GM06990 (cell line): ENCODE measurements around the gene TFDP2.

Experiments used
- DNase-seq: peaks from one replicate; pipeline ENCODE4 v3.0.0-alpha.2; 2011; ENCODE audit not compliant: insufficient read length; ENCODE audit errors: extremely low read depth
- H3K27me3 ChIP-seq: replicated peaks from 2 replicates; pipeline ENCODE4 v1.6.0; 2011; ENCODE audit warnings: low read length; ENCODE audit not compliant: control insufficient read depth, insufficient read depth
- H3K36me3 ChIP-seq: 2 replicates; pipeline ENCODE4 v1.5.1; 2011; ENCODE audit warnings: low read length; ENCODE audit not compliant: control insufficient read depth, insufficient read depth
- H3K4me3 ChIP-seq: replicated peaks from 2 replicates; pipeline ENCODE4 v1.5.1; 2011; ENCODE audit warnings: low read depth, mild to moderate bottlenecking, control low read depth, low read length
- CTCF ChIP-seq: IDR thresholded peaks from 2 replicates; pipeline ENCODE4 v1.5.1; 2011; ENCODE audit warnings: low read length, control low read depth, mild to moderate bottlenecking, inconsistent platforms; ENCODE audit not compliant: insufficient read depth, poor library complexity, severe bottlenecking

TFDP2 gene

GRCh38 chr3:142168514-142168913 is 19.2 kb upstream of the TFDP2 start:
- no peak overlapping the region for H3K4me3 ChIP-seq

GRCh38 chr3:142165194-142165593 is 15.8 kb upstream of the TFDP2 start:
- H3K36me3 ChIP-seq = peaks cover 2% of the 10 kb centered on the region
- DNase-seq = no peak

More at GRCh38 chr3:142168514-142168913, 19.2 kb upstream of the TFDP2 start:
- DNase-seq = no peak
- no peak for TF ChIP-seq CTCF
- H3K27me3 ChIP-seq = no peaks in the 10 kb centered on the region
- H3K36me3 ChIP-seq = peaks cover 2% of the 10 kb centered on the region

GRCh38 chr3:142159083-142159740 is 9.9 kb upstream of the TFDP2 start:
- H3K36me3 ChIP-seq = no peaks in the 10 kb centered on the region
- H3K4me3 ChIP-seq = no peak overlapping the region
- TF ChIP-seq CTCF = no peak
- DNase-seq = no peak
- no peaks in the 10 kb centered on the region for H3K27me3 ChIP-seq

More at GRCh38 chr3:142165194-142165593, 15.8 kb upstream of the TFDP2 start:
- Histone ChIP-seq H3K4me3 (no peak overlapping the region), H3K27me3 (no peaks in the 10 kb centered on the region)
- no peak for TF ChIP-seq CTCF

- Histone ChIP-seq H3K36me3 (no peaks in the 10 kb centered on the region), H3K27me3 (no peaks in the 10 kb centered on the region), H3K4me3 (no peak overlapping the region)
- TF ChIP-seq CTCF = no peak
- no peak for DNase-seq
Observed at GRCh38 chr3:142154186-142154585, 4.8 kb upstream of the TFDP2 start.

- DNase-seq = no peak
- TF ChIP-seq CTCF = no peak
Observed at GRCh38 chr3:142152384-142152783, 3.0 kb upstream of the TFDP2 start.

GRCh38 chr3:142151828-142152227 is 2.5 kb upstream of the TFDP2 start:
- TF ChIP-seq CTCF = no peak
- DNase-seq = no peak
- Histone ChIP-seq H3K4me3 (no peak overlapping the region), H3K27me3 (no peaks in the 10 kb centered on the region), H3K36me3 (no peaks in the 10 kb centered on the region)

More at GRCh38 chr3:142152384-142152783, 3.0 kb upstream of the TFDP2 start:
- H3K36me3 ChIP-seq = no peaks in the 10 kb centered on the region
- H3K4me3 ChIP-seq = no peak overlapping the region
- no peaks in the 10 kb centered on the region for H3K27me3 ChIP-seq
